Ramos (cell line): Measurements from ENCODE around the gene SLC13A5.
"Not testable (repeated sequence)": the region's sequence is repeated elsewhere in the genome, so short reads cannot be mapped to it uniquely, and the experiment has no call there.

ENCODE experiments used
- in situ Hi-C: fragments of 300-500 bp; cut with MboI; formaldehyde crosslinking; loops from one replicate; pipeline ENCODE4 v1.14.3; 2022; ENCODE audit warnings: low sequenced_read_pairs; ENCODE audit not compliant: unreplicated experiment

SLC13A5 gene

DNA sequence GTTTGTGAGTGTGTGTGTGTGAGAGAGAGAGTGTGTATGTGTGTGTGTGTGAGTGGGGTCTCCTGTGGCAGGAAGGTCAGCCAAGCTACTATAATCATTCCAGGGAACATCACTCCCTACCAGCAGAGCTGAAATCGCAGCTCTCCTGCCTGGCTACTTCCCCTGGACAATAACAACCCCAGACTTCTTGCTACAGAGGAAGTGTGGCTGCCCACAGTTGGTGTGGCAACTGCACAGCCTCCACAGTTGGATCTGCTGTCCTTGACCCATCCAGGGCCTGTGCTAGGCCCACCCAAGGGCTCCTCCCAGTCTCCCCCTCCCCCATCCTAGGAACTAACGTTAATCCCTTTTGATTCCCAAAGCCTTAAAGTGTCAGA is 1.5 kb downstream of the SLC13A5 start:
- in situ Hi-C loops: no loop called here

DNA sequence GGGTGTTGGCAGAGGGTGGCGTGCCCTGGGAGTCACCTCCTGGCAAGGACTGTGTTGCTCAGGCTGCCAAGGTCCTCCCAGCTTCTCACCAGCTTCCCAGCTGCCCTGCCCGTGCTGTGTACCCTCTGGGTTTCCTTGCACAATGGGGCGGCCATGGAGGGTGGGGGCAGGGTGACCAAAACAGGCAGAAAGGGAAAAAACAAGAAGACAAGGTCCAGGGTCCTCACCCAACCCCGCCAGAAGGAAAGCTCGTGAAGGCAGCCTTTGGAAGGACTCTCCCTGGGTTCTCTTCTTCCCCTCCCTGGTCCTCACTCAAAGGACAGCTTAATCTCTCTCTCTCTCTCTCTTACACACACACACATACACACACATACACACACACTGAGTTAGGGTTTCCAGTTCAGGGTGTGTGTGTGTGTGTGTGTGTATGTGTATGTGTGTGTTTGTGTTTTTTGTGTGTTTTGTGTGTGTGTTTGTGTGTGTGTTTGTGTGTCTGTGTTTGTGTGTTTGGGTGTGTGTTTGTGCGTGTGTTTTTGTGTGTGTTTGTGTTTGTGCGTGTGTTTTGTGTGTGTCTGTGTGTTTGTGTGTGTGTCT is 2.0 kb downstream of the SLC13A5 start:
- in situ Hi-C loops: no loop called here

DNA sequence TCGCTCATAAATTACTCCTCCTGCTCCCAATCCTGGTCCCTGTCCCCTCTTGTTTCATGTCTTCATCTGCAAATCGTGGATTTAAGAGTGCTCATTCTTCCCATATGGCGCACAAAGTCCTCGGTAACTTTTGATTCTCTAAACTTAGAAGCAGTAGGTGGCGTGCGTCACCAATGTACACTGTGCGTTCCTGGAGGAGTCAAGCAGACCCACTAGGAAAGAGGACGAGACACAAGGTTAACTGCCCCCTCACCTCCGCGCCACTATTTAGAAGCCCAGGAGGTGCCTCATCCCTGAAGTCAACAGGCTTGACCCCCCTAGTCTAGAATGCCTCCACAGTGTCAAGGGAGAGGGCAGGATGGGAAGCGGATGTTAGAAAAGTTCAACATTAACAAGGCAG is 2.9 kb downstream of the SLC13A5 start:
- in situ Hi-C loops: no loop called here

DNA sequence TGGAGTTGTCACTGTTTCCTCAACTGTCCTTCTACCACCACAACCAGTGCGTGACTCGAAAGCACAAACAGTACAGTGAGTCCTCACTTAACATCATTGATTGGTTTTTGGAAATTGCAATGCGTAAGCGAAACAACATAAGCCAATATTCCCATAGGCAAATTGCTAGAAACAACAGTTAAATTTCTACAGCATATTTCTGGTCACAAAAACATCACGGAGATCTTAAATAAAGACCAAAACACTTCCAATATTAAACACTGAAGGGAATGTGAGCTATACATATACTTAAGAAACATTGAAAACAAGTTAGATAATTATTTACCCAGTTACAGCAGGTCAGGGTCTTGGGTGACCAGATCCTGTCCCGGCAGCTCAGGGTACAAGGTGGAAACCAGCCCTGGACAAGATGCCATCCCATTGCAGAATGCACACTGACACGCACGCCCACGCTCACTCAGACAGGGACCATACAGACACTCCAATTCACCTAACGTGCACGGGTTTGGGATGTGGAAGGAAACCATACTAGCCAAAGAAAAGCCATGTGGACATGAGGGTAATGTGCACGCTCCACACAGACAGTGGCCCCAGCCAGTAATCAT is 4.7 kb downstream of the SLC13A5 start:
- in situ Hi-C loops: no loop called here

DNA sequence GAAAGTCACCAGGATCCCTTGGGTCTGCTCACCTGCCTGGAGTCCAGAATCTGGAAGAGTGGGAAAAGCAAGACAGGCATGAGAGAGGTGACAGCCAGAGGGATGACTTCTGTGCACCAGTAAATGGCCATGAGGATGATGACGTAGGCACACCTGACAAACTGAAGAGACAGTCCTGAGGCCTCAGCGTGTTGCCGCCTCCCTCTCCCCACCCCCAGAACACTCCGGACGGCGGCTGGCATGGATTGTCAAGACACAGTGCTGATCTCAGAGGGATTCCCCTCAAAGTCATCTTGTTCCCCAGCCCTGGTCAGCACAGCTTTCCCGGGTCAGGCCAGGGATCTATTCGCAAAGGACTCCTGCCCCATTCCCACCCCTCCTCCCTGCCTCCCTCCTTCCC is 6.2 kb downstream of the SLC13A5 start:
- in situ Hi-C loops: no loop called here

DNA sequence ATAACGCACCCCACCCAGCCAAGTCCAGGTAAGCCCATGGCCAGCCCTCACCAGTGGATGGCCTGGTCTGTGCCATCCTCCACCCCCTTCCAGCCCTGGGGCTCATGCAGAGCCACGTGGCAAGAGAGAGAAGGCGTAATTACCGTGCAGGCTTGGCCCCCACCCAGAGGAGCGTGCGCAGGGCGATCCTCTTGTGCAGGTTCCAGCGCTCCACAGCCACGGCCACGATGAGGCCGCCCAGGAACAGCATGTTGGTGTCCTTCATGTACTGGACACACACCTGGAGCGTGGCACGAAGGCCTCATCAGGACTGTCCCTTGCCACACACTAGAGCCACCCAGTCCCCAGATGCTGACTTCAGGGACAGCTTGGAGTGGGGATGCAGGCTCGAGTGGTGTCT is 6.7 kb downstream of the SLC13A5 start:
- in situ Hi-C loops: no loop called here

DNA sequence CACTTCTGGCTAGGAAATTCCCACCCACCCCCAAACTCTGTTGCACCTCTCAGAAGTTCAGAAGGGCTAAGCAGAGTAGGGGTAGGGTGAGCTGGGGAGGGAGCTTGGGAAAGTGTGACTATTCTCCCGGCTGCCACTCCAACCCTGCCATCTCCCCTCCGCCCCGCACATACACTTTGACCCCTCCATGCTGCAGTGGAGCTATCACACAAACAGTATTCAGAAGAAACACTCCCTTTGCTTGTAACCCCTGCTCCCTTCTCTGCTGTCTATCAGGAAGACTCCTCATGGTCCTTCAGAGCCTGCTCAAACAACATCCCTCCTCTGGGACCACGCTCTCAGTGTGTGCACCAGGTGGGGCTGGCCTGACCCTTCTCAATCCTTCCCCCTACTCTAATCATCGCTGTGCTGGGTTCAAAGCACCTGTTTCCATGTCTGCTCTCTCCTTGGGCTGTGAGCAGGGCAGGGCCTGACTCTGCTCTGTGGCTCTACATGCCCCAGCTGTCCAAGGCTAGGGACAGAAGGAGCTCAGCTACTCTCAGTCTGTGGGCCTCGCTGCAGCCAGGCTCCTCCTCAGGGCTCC is 8.6 kb downstream of the SLC13A5 start:
- in situ Hi-C loops: no loop called here

DNA sequence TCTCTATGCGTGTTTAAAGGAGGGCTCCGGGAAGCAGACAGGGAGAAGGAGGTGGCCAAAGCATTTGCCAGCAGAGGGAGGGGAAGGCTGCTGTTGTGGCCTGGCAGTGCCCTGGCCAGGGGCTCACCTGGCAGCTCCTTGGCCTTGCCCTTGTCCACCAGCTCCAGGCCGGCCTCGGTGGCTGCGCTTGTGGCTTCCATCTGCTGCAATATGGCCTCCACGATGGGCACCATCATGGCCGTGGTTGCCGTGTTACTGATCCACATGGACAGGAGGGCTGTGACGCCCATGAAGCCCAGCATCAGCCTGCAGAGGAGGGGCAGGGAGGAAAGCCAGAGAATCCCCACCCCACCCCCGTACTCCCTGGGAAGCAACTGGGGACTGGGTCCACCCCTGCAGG is 9.4 kb downstream of the SLC13A5 start:
- in situ Hi-C loops: no loop called here

DNA sequence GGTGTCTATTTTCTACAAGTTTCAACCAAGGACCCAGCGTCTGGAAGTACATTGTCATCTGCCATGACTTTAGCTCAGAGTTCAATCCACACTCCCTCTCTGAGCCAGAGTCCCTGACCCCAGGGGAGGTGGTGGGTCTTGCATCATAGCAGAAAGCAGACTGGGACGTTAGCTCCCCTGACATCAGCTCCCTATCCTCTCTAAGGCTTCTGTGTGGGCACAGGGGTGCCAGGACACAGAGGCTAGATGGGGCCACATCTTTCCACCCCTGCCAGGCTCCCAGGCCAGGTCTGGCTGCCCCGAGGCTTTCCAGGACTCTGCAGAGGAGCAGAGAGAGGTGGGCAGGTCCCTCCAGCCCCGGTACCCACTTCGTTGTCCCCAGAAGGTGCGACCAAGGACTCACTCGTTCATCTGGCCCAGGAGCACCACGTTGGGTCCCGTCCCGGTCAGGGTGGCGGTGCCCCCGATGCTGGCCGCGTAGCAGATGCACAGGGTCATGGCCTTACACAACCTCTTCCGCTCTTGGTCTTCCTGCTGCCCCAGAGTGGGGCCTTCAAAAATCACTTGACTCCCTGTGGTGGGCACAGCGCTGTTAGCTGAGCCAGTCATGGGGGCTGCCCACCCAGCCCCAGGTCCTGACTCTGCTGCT is 10.5 kb downstream of the SLC13A5 start:
- in situ Hi-C loops: no loop called here

DNA sequence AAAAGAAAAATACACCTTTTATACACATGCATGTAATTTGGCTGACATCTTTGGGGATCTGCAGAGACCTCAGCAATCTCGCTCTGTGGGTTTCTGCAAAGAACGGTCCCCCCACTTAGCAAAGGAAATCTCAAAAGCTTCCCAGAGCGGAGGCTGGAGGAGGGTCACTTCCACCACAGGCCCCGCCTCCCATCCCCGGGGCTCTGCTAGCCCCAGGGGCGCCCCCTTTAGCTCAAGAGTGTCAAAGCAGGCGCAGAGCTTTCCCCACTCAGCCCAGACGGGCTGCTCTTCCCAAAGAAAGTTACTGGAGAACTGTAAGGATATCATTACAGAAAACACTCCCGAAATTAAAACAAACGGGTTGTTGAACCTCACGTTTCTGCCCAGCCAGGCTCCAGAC is 11.4 kb downstream of the SLC13A5 start:
- in situ Hi-C loops: no loop called here

DNA sequence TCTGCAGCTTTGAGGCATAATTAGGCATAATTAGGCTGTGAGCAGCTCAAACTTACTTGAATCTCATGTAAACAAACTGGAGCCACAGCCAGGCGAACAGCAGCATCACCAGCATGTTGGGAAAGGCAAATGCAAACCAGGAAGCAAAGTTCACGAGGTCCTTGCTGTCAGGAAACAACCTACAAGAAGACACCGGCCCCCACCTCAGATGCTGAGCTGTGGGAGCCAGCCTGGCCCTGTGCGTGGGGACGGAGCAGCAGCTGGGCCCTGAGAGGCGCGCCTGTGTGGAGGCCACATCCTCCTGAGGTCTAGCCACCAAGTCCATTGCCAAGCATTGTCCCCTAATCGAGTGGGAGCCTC is 12.2 kb downstream of the SLC13A5 start:
- in situ Hi-C loops: no loop called here

DNA sequence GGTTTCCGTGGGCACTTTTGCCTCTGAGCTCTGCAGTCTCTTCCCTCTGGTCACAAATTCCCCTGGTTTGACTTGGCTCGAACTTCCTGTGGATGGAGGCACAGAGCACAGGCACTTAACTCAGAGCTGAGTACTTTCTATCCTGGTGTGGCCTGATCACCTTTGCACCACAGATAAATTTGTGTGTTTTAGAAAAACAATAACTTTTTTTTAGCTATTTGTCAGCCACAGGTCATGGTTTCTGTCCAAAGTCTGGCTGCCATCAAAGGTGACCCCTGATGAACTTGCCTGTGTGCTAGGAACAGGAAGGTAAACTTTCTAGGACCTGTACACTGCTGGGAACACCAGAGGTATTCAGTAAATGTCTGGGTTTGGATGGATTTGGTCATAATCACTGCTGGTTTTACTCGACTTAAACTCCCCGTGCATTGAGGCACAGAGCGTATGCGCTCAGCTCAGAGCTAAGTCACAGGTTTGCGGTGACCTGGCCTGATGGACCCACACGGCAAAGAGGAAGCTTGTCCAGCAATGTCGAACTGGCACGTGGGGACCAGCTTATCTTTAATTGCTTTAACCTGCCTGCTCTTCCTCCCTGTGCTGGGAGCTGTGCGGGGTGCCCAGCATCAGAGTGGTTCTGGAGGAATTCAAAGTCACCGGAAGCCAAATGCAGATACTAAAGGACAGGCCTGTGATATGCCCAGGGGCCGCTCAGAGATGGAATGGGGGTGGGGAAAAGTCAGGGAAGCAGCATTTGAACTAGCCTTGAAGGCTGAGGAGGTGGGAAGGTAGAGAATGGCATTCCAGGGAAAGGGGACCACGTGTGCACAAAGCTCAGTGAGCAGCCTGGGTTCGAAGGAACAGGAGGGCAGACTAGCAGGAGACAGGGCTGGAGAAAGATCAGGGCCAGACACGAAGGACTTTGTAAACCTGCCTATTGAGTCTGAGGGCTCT is 12.9 kb downstream of the SLC13A5 start:
- in situ Hi-C loops: no loop called here

DNA sequence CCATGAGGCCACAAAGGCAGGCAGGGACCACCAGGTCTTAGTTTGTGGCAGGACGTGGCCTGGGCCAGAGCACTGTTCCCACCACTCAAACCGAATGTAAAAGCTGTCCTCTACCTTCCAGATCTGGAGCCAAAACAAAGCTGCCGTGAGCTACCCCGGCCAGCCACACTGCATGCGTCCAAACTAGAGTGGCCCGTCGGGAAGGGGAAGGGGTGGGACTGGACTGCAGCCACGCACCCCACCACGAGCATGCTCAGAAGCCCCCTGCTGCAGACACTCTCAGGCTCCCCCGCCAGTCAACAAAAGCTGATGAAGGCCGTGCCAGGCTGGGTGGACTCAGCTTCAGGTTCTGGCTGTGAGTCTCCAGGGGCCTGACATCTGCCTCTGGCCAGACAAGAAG is 15.2 kb downstream of the SLC13A5 start:
- in situ Hi-C loops: no loop called here

DNA sequence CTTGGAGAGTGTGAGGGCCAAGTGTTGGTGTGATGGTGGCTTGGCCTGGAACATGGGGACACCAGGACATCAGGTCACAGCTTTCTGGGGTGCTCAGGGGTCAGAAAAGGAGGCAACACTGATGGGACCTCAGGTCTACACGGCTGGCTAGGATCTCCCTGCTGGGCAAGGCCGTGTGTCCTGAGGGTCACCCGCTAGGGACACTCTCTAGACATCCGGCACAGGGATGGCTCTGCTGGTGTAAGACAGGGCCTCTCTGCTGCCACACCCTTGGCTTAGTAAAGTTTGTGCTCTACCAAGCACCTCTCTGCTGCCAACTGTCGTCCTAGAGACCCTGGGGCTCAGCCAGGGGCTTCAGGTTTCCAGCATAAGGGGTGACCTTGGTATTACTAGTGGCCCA is 16.3 kb downstream of the SLC13A5 start:
- in situ Hi-C loops: no loop called here

DNA sequence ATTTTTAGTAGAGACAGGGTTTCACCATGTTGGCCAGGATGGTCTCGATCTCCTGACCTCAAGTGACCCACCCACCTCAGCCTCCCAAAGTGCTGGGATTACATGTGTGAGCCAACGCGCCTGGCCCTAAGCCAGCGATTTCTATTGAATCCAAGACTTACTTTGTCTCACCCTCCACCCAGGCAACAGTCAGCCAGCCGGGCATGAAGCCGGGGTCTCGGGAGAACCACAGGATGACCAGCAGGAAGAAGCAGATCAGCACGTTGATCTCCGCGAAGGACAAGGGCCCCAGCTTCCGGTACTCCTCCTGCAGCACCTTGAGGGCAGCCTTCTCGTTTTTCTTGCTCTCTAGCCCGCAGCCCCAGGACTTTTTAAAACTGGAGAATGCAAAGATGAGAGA is 17.6 kb downstream of the SLC13A5 start:
- in situ Hi-C loops: no loop called here

DNA sequence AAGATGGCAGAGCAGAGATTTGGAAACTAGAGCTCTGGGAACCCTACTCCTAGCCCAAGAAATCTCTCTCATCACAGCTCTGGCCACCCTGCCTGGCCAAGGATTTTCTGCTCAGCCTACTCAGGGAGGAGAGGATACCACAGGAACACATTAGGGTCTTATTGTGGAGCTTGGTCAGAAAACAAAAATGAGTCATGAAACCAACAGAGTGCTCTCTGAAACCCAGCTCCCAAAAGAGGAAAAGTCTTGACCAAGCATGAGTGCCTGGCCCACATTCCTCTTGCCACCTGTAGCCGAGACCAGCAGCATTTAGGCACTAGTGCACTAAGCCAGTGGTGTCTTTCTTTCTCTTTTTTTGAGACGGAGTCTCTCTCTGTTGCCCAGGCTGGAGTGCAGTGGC is 18.1 kb downstream of the SLC13A5 start:
- in situ Hi-C loops: no loop called here

DNA sequence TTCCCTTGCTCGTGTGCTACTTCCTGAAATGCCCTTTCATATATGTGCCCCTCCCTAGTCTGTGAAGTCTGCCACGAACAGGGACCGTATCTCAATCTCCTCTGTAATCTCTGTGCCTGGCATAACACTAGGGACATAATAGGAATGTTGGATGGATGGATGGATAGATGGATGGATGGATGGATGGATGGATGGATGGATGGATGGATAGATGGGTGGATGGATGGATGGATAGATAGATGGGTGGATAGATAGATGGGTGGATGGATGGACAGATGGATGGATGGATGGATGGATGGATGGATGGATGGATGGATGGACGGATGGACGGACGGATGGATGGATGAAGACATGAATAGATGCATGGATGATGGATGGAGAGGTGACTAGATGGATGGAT is 21.2 kb downstream of the SLC13A5 start:
- in situ Hi-C loops: not testable (repeated sequence)

DNA sequence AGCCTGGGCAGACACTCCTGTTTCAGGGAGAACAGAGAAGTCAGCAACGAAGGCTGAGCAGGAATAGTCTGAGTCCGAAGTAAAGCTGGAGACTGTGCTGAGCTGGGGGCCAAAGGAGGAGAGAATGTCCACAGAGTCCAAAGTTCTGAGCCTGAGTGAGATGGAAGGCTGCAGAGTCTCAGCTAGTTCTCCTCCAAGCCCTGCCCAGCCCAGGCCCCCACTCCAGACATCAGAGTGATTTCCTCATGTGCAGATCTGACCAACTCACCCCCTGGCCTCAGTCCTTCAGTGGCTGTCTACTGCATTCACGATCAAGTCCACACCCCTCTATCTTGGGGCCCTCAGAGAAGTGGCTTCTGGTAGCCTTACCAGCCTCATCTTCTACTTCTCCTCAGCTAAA is 21.6 kb downstream of the SLC13A5 start:
- in situ Hi-C loops: no loop called here

DNA sequence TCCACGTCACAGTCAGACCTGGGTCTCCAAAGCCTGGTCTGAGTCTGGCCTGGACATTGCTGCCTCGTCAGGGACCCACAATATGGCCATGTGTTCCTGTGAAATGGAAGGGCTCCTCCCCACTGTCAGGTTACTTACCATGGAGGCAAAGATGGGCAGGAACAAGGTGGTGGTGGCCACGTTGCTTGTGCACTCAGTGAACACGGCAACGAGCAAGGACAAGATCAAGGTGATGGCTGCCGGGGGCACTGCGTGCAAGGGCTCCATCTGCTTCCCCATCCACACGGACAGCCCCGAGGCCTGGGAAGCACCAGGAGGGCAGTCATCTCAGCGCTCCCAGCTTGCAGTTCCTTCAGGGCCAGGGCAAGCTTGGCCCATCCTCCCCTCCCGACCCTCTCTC is 22.5 kb downstream of the SLC13A5 start:
- in situ Hi-C loops: no loop called here

DNA sequence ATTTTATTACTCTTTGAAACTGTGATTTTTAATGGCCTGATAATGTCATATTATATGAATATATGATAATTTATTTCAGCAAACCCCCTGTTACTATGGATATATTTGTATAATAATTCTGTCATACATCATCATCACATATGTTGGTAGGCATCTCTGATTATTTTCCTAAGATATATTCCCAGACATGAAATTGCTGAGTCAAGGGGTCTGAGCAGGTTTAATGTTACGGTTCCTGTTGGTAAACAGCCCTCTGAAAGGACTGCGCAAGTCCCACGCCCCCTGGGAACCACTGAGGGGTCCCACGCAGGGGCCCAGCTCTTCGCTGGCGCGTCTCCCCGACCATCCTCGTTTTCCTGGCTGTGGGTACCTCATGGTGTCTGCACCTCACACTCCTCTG is 24.2 kb downstream of the SLC13A5 start:
- in situ Hi-C loops: no loop called here

DNA sequence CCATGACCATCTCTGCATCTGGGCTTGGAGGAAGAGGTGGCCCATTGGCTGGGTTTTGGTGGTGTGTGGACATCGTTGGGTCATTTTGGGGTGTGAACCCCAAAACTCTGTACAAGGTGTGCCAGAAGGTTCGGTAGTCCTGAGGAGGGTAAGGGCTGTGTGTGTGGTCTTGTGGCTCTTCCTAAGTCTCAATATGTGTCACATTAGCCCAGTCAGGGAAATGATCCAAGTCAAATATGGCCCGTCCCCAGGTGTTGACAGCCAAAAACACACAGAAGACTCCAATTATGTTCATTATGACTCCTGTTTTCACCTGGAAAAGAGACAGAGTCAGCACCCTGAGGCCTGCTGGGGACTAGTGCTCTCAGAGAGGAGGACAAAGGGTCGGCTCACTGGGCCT is 27.1 kb downstream of the SLC13A5 start:
- in situ Hi-C loops: no loop called here
